Lower lobe of right lung (tissue), 2 donors: ENCODE results near the gene TCF4. TPM values are rescaled to one million over a fixed set of nuclear protein-coding genes. Genes with fewer than 3 reads are reported as not detected.

Source experiments
- ATAC-seq, 2 donors: fragments of 200-7000 bp; cut with Tn5 transposase; one replicate each; pipeline ENCODE4 v1.9.1; 2020 to 2022; ENCODE audit warnings: mild to moderate bottlenecking in 2 of 2, moderate library complexity in 2 of 2
- DNase-seq: peaks from one replicate; pipeline ENCODE4 v3.0.0-alpha.2; 2020
- H3K27ac ChIP-seq: fragments of 200-600 bp; one replicate; pipeline ENCODE4 v1.8.0; 2022
- H3K27me3 ChIP-seq: fragments of 200-600 bp; one replicate; pipeline ENCODE4 v1.8.0; 2022; ENCODE audit warnings: low read depth
- H3K36me3 ChIP-seq: fragments of 200-600 bp; one replicate; pipeline ENCODE4 v1.8.0; 2022; ENCODE audit warnings: mild to moderate bottlenecking
- H3K4me1 ChIP-seq: fragments of 200-600 bp; one replicate; pipeline ENCODE4 v1.8.0; 2022
- H3K4me3 ChIP-seq: fragments of 200-600 bp; one replicate; pipeline ENCODE4 v1.8.0; 2022; ENCODE audit warnings: mild to moderate bottlenecking
- H3K9me3 ChIP-seq: fragments of 200-600 bp; one replicate; pipeline ENCODE4 v1.8.0; 2022
- intact Hi-C: fragments of 100-400 bp; cut with DNase I; formaldehyde crosslinking; loops from one replicate; pipeline ENCODE4 v1.11.0; 2022
- total RNA-seq: library from RNA; stranded (reverse); fragmentation: NEBNext Ultra II Directional; extraction: Animal tissue kit (Norgen Biotek cat#: 25700); gene quantifications from one replicate; pipeline ENCODE4 v1.2.1, GENCODE V29; 2021
- TF ChIP-seq, protein P1 (sequence below): fragments of 200-600 bp; IDR thresholded peaks from one replicate; pipeline ENCODE4 v1.8.0; 2022; ENCODE audit warnings: antibody characterized with exemption, mild to moderate bottlenecking
- donor health status: DM: no; HTN: yes; CAD: no; lungs with severe emphysema.

The TCF4 gene
- total RNA-seq, 1 donor from 2014 or later, result 112 TPM

- H3K4me1 ChIP-seq, result peaks cover 34% of the 10 kb centered on the region
- H3K27me3 ChIP-seq, result no peaks in the 10 kb centered on the region
- TF ChIP-seq, protein P1, sequence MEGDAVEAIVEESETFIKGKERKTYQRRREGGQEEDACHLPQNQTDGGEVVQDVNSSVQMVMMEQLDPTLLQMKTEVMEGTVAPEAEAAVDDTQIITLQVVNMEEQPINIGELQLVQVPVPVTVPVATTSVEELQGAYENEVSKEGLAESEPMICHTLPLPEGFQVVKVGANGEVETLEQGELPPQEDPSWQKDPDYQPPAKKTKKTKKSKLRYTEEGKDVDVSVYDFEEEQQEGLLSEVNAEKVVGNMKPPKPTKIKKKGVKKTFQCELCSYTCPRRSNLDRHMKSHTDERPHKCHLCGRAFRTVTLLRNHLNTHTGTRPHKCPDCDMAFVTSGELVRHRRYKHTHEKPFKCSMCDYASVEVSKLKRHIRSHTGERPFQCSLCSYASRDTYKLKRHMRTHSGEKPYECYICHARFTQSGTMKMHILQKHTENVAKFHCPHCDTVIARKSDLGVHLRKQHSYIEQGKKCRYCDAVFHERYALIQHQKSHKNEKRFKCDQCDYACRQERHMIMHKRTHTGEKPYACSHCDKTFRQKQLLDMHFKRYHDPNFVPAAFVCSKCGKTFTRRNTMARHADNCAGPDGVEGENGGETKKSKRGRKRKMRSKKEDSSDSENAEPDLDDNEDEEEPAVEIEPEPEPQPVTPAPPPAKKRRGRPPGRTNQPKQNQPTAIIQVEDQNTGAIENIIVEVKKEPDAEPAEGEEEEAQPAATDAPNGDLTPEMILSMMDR, result no peak
- no peak overlapping the region for H3K27ac ChIP-seq
- intact Hi-C loops, result no loop called here
- ATAC-seq (no peak), DNase-seq (no peak)
- no peak overlapping the region for H3K4me3 ChIP-seq
- H3K36me3 ChIP-seq, result peaks cover 7% of the 10 kb centered on the region
- no peaks in the 10 kb centered on the region for H3K9me3 ChIP-seq
Observed at GRCh38 chr18:55249550-55249949, 338.4 kb downstream of the TCF4 start.

DNA sequence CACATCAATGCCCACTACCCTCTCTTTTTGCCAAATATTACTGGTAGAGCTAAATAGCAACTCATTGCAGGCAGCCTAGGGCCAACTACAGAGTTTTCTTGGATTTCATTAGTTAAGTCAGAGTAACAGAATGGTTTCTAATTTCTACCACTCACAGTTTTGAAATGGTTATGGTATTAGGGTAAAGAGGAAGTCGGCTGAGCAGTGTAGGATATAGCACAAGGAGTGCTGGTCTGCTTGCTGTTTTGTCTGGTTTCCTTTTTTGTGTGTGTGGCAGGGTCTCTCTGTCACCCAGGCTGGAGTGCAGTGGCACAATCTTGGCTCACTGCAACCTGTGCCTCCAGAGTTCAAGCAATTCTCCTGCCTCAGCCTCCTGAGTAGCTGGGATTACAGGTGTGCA is 339.5 kb downstream of the TCF4 start:
- H3K36me3 ChIP-seq, result no peaks in the 10 kb centered on the region
- ATAC-seq (no peak), DNase-seq (no peak)
- H3K27ac ChIP-seq, result no peak overlapping the region
- TF ChIP-seq, protein P1, result no peak
- H3K27me3 ChIP-seq, result no peaks in the 10 kb centered on the region
- H3K9me3 ChIP-seq, result no peaks in the 10 kb centered on the region
- H3K4me1 ChIP-seq, result peaks cover 33% of the 10 kb centered on the region
- no peak overlapping the region for H3K4me3 ChIP-seq
- intact Hi-C loops, result no loop called here

- H3K27ac ChIP-seq, result no peak overlapping the region
- H3K36me3 ChIP-seq, result no peaks in the 10 kb centered on the region
- TF ChIP-seq, protein P1, result no peak
- H3K4me1 ChIP-seq, result peaks cover 18% of the 10 kb centered on the region
- ATAC-seq, result no peak
- H3K27me3 ChIP-seq, result no peaks in the 10 kb centered on the region
- intact Hi-C loops, result no loop called here
- no peak overlapping the region for H3K4me3 ChIP-seq
- no peaks in the 10 kb centered on the region for H3K9me3 ChIP-seq
- DNase-seq, result no peak
Observed at GRCh38 chr18:55247032-55247431, 341.0 kb downstream of the TCF4 start.

GRCh38 chr18:55246278-55246677 is 341.7 kb downstream of the TCF4 start:
- Histone ChIP-seq H3K4me1 (peaks cover 11% of the 10 kb centered on the region), H3K9me3 (no peaks in the 10 kb centered on the region), H3K27me3 (no peaks in the 10 kb centered on the region), H3K4me3 (no peak overlapping the region), H3K36me3 (no peaks in the 10 kb centered on the region), H3K27ac (no peak overlapping the region)
- TF ChIP-seq, protein P1, result no peak
- ATAC-seq (no peak), DNase-seq (no peak)
- intact Hi-C loops, result no loop called here

GRCh38 chr18:55245211-55245614 is 342.8 kb downstream of the TCF4 start:
- intact Hi-C loops, result no loop called here
- no peak for DNase-seq

More at GRCh38 chr18:55245211-55245614, 342.8 kb downstream of the TCF4 start:
- Histone ChIP-seq H3K27me3 (no peaks in the 10 kb centered on the region), H3K4me1 (peaks cover 10% of the 10 kb centered on the region), H3K36me3 (no peaks in the 10 kb centered on the region), H3K4me3 (no peak overlapping the region), H3K9me3 (no peaks in the 10 kb centered on the region), H3K27ac (no peak overlapping the region)
- ATAC-seq, result no peak
- TF ChIP-seq, protein P1, result no peak
